ENCODE results near the gene BCAR1.

DNA sequence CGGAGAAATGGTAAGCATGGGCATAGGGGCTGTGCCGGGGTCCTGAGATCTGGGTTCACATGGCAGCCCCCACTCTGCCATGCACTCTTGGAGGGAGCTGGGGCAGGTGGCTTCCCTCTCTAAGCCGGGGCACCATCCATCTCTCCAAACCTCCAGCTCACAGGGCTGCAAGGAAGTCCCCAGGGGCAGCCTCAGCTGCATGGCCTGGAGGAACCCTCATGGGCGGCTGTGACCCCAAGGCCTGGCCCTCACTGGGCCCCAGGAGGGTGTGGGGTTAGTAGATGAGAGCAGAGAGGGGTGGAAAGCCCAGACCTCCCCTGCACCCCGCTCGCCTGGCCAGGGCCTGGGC lies 47.0 kb downstream of the BCAR1 start:
- TF ChIP-seq, protein P1, sequence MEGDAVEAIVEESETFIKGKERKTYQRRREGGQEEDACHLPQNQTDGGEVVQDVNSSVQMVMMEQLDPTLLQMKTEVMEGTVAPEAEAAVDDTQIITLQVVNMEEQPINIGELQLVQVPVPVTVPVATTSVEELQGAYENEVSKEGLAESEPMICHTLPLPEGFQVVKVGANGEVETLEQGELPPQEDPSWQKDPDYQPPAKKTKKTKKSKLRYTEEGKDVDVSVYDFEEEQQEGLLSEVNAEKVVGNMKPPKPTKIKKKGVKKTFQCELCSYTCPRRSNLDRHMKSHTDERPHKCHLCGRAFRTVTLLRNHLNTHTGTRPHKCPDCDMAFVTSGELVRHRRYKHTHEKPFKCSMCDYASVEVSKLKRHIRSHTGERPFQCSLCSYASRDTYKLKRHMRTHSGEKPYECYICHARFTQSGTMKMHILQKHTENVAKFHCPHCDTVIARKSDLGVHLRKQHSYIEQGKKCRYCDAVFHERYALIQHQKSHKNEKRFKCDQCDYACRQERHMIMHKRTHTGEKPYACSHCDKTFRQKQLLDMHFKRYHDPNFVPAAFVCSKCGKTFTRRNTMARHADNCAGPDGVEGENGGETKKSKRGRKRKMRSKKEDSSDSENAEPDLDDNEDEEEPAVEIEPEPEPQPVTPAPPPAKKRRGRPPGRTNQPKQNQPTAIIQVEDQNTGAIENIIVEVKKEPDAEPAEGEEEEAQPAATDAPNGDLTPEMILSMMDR (IDR thresholded peaks at IDR 0.05): no peak
- no peak for TF ChIP-seq POLR2A (IDR thresholded peaks at IDR 0.05)
